T-helper 2 cell treated with Interferon-gamma antibody and Interleukin-4, amounts not matched to agents 100 ng/mL and 5 ng/mL, for 36 hours (primary cell): ENCODE measurements around the gene ZNF560. TPM values are rescaled to one million over a fixed set of nuclear protein-coding genes. Genes with fewer than 3 reads are reported as not detected.
"Not testable (repeated sequence)": the region's sequence is repeated elsewhere in the genome, so short reads cannot be mapped to it uniquely, and the experiment has no call there.

Source experiments
- intact Hi-C: fragments of 100-400 bp; cut with micrococcal nuclease; formaldehyde crosslinking; loops from one replicate; pipeline ENCODE4 v1.15.1; 2023
- total RNA-seq: library from RNA; stranded (reverse); gene quantifications from 2 replicates; pipeline ENCODE4 v1.2.3, GENCODE V29; 2022

Gene ZNF560
- total RNA-seq, result not detected in 2 replicates

DNA sequence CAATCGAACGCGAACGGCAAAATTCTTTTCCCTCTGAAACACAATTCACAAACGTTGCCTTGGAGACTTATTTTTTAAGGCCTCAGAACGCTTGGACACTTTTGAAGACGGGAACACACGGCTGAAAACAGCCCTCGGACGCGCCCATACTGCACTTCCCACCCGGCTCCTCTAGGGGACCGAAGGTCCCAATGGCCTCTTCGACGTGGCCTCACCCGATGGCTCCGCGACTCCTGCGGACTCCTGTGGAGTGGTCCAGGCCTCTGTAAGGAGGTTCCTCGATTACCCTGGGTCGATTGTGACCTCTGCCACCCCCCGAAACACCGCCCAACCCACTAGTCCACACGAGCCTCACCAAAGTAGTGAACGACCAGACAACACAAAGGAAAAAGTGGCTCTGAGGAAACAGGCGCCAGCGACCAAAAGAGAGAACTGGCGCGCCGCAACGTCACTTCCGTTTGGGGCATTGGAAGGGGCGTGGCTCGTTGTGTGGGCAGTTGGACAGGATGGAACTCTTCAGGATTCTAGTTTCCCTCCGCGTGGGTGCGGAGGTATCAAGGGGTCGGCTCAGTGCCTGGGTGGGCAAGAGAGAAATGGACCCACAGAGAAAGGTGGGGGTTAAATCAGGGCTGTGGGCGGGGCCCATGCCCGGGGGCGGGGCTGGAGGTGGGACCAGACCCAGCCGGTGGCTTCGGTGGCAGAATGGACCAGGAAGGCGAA is at the start of gene ZNF560:
Gene ZNF560 (minus strand): TSS at position 434 of the 720 bp plus-strand sequence. CDS start 23,303 bp downstream, outside the sequence.
- intact Hi-C loops, result no loop called here

DNA sequence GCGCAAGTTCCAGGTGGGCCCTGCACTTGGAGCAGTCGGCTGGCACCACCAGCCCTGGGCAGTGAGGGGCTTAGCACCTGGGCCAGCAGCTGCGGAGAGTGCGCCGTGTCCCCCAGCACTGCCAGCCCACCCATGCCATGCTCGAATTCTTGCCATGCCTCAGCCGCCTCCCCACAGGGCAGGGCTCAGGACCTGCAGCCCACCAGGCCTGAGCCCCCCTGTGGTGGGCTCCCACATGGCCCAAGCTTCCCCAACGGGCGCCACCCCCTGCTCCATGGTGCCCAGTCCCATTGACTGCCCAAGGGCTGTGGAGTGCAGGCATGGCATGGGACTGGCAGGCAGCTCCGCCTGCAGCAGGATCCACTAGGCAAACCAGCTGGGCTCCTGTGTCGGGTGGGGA is 49.5 kb upstream of the ZNF560 start:
- intact Hi-C loops, result no loop called here

DNA sequence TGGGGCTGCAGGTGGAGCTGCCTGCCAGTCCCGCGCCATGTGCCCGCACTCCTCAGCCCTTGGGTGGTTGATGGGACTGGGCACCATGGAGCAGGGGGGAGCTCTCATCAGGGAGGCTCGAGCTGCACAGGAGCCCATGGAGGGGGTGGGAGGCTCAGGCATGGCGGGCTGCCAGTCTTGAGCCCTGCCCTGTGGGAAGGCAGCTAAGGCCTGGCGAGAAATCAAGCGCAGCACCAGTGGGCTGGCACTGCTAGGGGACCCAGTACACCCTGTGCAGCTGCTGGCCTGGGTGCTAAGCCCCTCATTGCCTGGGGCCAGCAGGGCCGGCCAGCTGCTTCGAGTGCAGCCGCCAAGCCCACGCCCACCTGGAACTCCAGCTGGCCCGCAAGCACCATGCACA is 42.9 kb upstream of the ZNF560 start:
- intact Hi-C loops, result not testable (repeated sequence)

DNA sequence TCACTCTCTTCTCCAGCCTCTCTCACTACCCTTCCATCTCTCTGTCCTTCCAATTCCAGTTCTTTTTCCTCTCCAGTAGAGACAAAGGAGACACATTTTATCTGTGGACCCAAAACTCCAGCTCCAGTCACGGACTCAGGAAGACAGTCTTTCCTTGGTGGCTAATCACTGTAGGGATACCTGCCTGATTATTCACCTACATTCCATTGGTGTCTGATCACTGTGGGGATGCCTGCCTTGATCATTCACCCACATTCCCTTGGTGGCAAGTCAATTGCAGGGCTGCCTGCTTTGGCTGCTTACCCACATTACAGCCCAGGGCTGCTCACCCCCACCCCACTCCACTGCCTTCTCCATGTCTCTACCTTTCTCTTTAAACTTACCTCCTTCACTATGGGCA is 41.5 kb upstream of the ZNF560 start:
- intact Hi-C loops, result loop anchor here (2.0 to 5.0 kb wide), 3 partner anchors 45 to 708 kb away; partner anchors contain the start of genes MBD3L1, ZNF121, ZNF558 and ZNF699

DNA sequence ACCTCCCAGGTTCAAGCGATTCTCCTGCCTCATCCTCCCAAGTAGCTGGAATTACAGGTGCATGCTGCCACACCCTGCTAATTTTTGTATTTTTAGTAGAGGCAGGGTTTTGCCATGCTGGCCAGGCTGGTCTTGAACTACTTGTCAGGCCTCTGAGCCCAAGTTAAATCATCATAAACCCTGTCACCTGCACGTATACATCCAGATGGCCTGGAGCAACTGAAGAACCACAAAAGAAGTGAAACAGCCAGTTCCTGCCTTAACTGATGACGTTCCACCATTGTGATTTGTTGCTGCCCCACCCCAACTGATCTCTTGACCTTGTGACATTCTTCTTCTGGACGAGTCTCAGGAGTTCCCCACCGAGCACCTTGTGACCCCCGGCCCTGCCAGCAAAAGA is 40.8 kb upstream of the ZNF560 start:
- intact Hi-C loops, result loop anchor here (2.0 to 5.0 kb wide), 3 partner anchors 46 to 707 kb away; partner anchors contain the start of genes MBD3L1, ZNF121, ZNF558 and ZNF699

DNA sequence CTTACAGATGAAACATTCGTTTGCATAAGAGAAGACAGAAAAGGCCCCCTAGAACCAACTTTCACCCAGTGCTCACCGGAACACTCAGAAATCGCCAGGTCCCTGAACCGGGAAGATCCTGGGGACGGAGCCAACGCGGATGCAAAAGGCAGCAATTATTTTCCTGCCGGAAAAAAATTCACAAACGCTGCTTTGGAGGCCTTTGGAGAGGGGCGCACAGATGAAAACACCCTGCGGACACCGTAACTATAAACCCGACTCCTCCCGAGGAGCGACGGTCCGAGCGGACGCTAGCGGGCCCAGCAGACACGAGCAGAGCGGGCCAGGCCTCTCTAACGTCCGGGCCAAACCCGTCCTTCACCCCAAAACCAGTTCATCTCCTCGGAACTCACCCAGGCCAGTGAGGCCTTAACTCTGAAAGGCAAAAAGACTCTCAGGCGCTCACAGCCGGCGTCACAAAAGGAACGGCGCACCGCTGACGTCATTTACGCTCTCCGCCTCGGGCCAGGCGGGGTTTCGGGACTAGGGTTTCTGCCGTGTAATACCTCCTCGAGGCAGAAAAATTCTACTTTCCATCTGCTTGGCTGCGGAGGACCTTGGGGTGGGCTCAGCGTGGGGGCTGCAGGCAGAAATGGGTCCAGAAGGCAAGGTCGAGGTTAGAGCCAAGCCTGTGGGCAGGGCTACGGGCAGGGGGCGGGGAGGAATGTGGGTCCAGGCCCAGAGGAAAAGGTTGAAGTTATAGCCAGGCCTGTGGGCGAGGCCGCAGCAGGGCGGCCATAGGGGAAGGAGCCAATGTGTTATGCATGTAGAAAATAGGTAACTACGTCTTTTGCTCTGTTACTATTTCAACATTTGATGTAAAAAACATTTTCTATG is 40.0 kb upstream of the ZNF560 start, which contains the start of gene ZNF426:
Gene ZNF426 (minus strand): TSS at position 463 of the 876 bp plus-strand sequence. CDS start 2,413 bp downstream, outside the sequence.
- intact Hi-C loops, result loop anchor here (2.0 to 5.0 kb wide), 3 partner anchors 46 to 706 kb away; partner anchors contain the start of genes MBD3L1, ZNF121, ZNF558 and ZNF699

DNA sequence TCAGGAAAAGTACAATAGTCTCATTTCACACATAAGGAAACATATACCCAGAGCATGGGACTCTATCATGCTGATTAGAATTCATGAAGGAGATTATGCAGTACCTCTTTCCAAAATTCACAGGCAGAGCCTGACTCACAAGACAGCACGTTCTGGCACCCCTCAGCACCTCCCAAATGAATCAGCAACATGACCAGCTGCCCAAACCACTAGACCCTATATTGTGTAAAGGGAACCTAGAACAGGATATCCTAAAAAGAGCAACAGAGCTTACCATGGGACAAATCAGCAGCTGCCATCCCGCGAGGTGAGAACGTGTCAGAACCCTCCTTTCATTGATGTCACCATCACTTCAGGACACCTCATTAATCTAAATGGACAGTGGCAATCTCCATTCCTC is 37.5 kb upstream of the ZNF560 start:
- intact Hi-C loops, result loop anchor here (5.0 kb wide), 1 partner anchor 704 kb away; the partner anchor contains the start of genes MBD3L1 and ZNF558

DNA sequence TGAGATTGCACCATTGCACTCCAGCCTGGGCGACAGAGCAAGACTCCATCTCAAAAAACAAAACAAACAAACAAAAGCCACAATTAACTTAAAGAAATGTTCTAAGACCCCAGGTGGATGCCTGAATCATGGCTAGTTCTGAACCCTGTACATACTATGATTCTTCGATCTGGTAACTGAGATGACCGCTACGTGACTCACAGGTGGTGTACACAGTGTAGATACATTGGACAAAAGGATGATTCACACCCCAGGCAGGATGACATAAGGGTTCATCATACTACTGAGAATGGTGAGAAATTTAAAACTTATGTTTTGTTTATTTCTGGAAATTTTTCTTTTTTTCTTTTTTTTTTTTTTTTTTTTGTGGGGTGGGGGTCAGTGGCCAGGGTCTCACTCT is 33.5 kb upstream of the ZNF560 start:
- intact Hi-C loops, result no loop called here

DNA sequence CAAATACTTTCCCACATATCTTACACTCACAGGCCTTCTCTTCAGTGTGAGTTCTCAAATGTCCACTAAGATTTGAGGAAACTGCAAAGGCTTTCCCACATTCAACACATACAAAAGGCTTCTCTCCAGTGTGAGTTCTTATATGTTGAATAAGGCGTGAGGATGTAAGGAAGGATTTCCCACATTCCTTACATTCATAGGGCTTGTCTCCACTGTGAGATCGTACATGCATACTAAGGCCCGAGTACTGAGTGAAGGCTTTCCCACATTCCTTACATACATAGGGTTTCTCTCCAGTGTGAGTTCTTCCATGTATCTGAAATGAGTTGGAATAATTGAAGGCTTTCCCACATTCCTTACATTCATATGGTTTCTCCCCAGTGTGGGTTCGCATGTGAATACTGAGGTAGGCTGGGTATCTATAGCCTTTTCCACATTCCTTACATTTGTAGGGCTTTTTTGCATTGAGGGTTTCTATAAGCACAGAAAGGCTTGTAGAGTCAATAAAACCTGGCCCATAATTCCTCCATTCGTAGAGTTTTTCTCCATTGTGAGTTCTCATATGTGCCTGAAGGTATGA is 30.4 kb upstream of the ZNF560 start:
- intact Hi-C loops, result no loop called here

DNA sequence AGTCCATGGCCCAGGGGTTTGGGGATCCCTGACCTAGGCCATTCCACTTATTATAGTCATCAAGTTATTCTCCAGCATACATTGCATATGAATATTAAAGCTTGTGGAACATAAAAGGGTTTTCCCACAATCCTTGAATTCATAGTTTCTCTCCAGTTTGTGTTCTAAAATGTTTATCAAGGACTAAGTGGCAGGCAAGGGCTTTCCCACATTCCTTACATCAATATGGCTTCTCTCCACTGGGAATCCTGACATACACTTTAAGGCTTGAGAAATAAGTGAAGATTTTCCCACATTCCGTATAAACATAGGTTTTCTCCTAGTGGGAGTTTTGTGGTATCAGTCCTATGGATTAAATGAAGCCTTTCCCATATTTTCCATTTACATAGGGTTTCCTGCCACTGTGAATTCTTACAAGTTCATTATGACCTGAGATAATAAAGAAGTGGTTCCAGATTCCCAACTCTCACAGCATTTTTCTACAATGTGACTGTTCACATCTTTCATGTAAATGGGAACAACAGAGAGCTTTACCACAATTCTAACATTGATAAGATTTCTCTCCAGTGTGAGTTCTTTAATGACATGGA is 25.6 kb upstream of the ZNF560 start:
- intact Hi-C loops, result no loop called here

DNA sequence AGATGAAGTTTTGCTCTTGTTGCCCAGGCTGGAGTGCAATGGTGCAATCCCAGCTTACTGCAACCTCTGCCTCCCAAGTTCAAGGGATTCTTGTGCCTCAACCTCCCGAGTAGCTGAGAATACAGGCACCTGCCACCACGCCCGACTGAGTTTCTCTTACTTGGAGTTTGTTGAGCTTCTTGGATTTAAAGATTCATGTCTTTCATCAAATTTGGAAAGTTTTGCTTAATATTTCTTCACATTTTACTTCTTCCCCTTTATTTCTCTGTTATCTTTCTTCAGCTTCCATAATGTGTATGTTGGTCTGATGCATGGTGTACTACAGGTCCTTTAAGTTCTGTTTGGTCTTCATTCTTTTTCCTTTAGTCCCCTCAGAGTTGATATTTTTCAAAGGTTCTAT is 8.9 kb upstream of the ZNF560 start:
- intact Hi-C loops, result no loop called here

DNA sequence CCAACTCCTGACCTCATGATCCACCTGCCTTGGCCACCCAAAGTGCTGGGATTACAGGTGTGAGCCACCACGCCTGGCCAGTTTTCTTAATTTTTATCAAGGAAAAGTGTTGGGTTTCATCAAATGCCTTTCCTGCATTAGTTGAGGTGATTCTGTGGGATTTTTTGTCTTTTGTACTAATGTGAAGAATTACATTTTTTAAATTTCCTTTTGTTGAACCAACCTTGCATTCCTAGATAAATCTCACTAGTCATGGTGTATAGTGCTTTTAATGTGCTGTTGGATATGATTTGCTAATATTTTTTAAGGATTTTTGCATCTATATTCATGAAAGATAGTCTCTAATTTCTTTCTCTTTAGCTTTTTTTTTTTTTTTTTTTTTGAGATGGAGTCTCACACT is 2.4 kb upstream of the ZNF560 start:
- intact Hi-C loops, result no loop called here

DNA sequence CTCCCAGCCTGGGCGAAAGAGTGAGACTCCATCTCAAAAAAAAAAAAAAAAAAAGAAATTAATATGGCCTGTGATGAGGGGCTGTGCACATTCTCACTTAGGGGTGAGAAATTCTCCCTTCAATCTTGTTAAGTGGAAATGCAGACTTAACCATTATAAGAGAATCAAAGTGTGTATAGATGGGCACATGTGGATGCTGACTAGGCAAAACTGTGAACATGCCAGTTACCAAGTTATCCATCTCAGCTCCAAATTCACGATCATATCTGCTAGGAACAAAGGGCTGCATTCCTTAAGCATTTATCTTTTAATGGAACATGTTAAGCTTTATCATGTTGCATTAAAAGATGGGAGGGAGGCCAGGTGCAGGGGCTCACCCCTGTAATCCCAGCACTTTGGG is 4.3 kb downstream of the ZNF560 start:
- intact Hi-C loops, result no loop called here

DNA sequence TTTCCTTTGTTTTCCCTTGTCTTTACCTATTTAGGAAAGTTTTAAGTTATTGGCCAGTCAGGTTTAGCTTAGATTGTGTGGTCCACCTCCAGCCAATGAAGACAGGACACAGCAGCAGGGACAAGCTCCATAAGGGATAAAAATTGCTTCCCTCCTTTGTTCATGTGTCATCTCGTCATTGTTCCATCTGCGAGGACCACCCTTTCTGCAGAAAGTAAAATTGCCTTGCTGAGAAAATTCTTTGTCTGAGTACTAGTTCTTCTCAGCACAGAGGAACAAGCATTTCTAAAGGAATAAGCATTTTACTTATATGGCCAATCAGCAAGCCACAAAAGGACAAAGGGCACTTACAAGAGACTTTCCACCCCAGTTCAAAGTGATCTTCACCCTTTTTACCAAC is 11.4 kb downstream of the ZNF560 start:
- intact Hi-C loops, result no loop called here

DNA sequence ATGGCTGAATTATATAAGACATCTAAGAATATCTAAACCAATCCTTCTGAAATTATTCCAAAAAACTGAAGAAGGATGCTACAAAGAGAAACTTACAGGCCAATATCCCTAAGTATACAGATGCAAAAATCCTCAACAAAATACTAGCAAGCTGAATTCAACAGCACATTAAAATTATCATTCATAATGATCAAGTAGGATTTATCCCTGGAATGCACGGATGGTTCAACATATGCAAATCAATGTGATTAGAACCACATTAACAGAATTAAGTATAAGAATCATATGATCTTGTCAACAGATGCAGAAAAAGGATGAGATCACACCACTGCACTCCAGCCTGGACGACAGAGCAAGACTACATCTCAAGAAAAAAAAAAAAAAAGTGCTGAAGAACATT is 13.3 kb downstream of the ZNF560 start:
- intact Hi-C loops, result no loop called here

DNA sequence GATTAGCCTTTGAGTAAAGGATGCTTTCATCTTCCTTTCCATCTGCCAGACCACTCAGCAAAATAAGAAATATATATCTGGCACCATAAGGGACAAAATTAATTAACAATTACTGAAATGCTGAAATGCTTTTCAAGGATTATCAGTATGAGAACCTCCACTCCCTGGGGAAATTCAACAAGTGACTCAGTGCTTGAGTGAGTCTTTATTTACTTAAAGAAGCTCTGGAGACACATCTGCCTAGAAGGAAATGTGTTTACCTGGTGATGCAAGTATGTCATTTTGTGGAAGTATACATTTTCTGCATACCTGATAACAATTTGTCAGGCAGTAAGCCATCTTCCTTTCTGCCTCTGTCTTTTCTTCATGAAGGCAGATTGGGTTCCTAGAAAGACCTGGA is 23.4 kb downstream of the ZNF560 start:
- intact Hi-C loops, result no loop called here

DNA sequence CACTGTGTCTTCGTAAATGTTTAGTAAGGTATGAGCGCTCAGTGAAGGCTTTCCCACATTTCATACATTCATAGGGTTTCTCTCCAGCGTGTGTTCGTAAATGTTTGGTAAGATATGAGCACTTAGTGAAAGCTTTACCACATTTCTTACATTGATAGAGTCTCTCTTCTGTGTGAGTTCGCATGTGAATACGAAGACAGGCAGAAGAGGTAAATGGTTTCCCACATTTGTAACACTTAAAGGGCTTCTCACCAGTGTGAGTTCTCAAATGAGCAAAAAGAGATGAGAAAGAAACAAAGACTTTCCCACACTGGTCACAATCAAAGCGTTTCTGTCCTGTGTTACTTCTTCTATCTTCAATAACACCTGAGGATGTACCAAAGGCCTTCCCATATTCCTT is 31.3 kb downstream of the ZNF560 start:
- intact Hi-C loops, result no loop called here

DNA sequence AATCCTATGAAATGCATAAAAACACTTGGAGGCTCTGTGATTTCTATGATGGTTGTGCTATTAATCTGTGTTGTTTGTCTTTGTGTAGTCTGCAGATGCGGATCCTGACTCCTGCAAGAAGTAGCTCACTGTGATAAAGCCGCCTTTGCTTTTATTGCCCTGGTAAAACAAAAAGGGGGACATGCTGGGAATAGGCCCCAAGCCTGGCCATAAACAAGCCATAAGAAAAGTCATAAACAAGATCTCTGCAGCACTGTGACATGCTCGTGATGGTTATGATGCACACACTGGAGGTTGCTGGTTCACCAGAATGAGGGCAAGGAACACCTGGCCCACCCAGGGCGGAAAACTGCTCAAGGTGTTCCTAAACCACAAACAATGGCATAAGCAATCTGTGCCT is 36.5 kb downstream of the ZNF560 start:
- intact Hi-C loops, result no loop called here

DNA sequence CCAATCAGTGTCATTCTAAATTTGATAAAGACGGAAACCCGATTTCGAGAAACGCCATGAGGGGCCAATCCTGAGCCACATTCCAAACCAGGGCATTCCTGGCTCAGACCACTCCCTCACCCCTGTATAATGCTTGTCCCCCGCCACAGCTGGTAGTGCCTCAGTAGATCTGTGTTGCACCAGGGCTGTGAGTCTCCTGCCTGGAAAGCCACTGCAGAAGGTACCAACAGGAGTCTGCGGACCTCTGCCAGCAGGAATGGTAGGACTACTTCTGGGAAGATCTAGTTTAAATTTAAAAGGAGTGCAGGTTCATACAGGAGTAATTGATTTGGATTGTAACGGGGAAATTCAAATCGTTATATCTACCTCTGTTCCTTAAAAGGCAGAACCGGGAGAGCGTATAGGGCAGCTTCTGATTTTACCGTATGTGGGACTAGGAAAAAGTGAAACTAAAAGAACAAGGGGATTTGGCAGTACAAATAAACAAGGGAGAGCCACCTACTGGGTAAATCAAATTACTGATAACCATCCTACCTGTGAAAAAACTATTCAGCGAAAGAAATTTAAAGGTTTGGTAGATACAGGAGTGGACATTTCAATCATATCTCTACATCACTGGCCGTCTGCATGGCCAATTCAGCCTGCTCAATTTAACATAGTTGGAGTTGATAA is 42.3 kb downstream of the ZNF560 start:
- intact Hi-C loops, result no loop called here

DNA sequence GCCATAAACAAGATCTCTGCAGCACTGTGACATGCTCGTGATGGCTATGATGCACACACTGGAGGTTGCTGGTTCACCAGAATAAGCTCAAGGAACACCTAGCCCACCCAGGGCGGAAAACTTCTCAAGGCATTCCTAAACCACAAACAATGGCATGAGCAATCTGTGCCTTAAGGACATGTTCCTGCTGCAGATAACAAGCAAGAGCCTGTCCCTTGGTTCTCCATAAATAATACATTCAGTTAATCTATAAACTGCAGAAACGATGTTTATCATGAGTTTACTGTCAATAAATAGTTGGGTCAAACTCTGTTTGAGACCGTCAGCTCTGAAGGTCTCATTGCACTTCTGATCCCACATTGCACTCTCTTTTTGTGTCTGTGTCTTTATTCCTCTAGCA is 44.5 kb downstream of the ZNF560 start:
- intact Hi-C loops, result no loop called here

DNA sequence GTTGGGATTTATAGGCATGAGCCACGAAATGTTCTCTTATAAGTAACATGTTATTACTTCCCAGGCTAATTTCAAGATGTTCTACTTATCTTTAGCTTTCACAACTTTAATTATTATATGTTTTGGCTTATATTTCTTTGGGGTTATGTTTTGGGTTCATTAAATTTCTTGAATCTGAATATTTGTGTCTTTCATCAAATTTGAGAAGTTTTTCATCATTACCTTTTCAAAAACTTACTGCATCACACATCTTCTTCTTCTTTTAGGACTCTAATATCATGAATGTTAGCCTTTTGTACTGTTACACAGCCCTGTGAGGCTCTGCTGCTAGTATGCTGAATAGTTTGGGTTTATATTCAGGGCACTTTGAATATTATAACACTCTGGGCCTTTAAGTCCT is 53.4 kb downstream of the ZNF560 start:
- intact Hi-C loops, result no loop called here
